Mesangial cell (primary cell): ENCODE measurements around the gene SLC25A6. TPM values are rescaled to one million over a fixed set of nuclear protein-coding genes. Genes with fewer than 3 reads are reported as not detected.

Experiments
- total RNA-seq: library from RNA; depleted of rRNA; stranded (reverse); fragments of >200 nt; gene quantifications from 2 replicates; pipeline ENCODE4 v1.2.3, GENCODE V29; 2015

The SLC25A6 gene
- total RNA-seq = 345 and 472 TPM in 2 replicates

GRCh38 chrX:1391707-1392375, at the start of gene SLC25A6:
SLC25A6 (minus strand) TSS chrX:1392113; CDS start chrX:1392009, 104 bp downstream.

GRCh38 chrX:1336331-1336943, 55.5 kb downstream of the SLC25A6 start, which contains the start of gene IL3RA:
IL3RA (plus strand) TSS chrX:1336785; CDS start chrX:1341766, 4,981 bp downstream.

Other genes starting within 250 kb of the SLC25A6 start
- gene CRLF2, start 179.5 kb downstream of the SLC25A6 start, total RNA-seq = not detected in 2 replicates
- under 0.01 TPM in 1 of 2 replicates, not detected in the other for gene CSF2RA, start 123.3 kb downstream of the SLC25A6 start, total RNA-seq
- 0.25 TPM in 1 of 2 replicates, not detected in the other for gene IL3RA, start 55.3 kb downstream of the SLC25A6 start, total RNA-seq
- gene ASMTL, start 60.8 kb upstream of the SLC25A6 start, total RNA-seq = 20.0 and 35.1 TPM in 2 replicates
- gene P2RY8, start 145.1 kb upstream of the SLC25A6 start, total RNA-seq = not detected in 2 replicates
- 22.0 and 27.5 TPM in 2 replicates for gene AKAP17A, start 199.5 kb upstream of the SLC25A6 start, total RNA-seq
- gene ASMT, start 222.9 kb upstream of the SLC25A6 start, total RNA-seq = 0.25 TPM in 1 of 2 replicates, not detected in the other